GM10248 (cell line): ENCODE measurements around the gene ECM2.

ENCODE experiments used
- CTCF ChIA-PET: fragments of 300-600 bp; sonication (Branson Sonifier 250); formaldehyde crosslinking; extraction: SDS; loops from one replicate; lab custom pipeline; 2021; ENCODE audit warnings: antibody characterized with exemption; lab: Yijun Ruan, JAX
- POLR2A ChIA-PET: fragments of 350-650 bp; sonication (Branson Sonifier 250); formaldehyde crosslinking; extraction: SDS; loops from one replicate; lab custom pipeline; 2020; ENCODE audit warnings: antibody characterized with exemption; lab: Yijun Ruan, JAX
- DNase-seq: peaks from one replicate; pipeline ENCODE4 v3.0.0; 2012; ENCODE audit errors: extremely low spot score
- CTCF ChIP-seq: IDR thresholded peaks from 2 replicates; pipeline ENCODE4 v1.5.1; 2012; ENCODE audit warnings: mild to moderate bottlenecking, low read depth; ENCODE audit errors: extremely low read depth, missing control alignments, control extremely low read depth

ECM2 gene

GRCh38 chr9:92543972-92544371 is 8.2 kb upstream of the ECM2 start:
- ChIA-PET CTCF (interaction anchor here (1.3 kb wide), 1 partner anchor 17 kb away, joined by 3 read pairs; no protein-coding TSS in a partner anchor), POLR2A (no interaction called here)
- TF ChIP-seq CTCF = no peak
- no peak for DNase-seq

- no peak for DNase-seq
- TF ChIP-seq CTCF = no peak
- ChIA-PET CTCF (interaction anchor here (0.9 kb wide), 1 partner anchor 8 kb away, joined by 3 read pairs; no protein-coding TSS in a partner anchor), POLR2A (no interaction called here)
Measured at GRCh38 chr9:92538541-92538940, 2.8 kb upstream of the ECM2 start.

DNA sequence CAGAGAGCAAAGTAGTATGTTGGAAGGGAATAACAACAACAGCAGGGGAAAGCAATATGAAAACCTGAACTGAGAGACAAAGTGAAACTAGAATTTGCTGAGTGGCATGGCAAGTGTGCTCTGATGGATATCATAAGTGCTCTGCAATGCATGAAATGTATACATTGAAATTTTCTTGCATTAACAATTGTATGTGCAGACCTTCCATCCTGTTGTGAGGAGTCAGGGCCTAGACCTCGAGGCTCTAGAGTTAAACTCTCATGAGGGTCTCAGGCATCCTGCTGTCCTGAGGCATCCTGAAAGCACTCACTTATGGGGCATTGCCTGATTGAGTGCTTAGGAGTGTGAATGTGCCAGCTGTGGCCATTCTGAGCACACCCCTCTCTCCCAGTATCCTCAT is 1.1 kb downstream of the ECM2 start:
- ChIA-PET CTCF (interaction anchor here (2.7 kb wide), 1 partner anchor 11 kb away, joined by 7 read pairs; no protein-coding TSS in a partner anchor), POLR2A (no interaction called here)
- no peak for DNase-seq
- TF ChIP-seq CTCF = no peak

DNA sequence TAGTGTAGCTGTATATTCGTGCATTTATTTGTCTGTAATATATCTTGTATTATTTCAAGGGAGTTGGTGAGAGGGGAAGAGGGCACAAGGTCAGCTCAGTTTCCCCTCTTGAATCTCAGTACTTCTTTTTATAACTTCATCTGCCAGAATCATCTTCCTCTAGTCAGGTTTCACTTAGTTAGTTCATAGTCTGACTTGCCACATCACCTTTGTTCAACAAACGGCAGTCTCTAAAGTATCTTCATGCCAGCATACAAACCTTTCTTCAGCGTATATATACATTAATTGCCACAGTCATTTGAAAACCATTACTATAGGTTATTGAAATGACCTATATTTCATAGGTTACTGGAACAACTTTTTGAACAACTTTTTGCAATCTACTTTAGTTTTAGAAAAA is 1.6 kb downstream of the ECM2 start:
- ChIA-PET POLR2A (no interaction called here), CTCF (interaction anchor here (0.9 to 2.7 kb wide), 2 partner anchors 9 to 11 kb away, joined by 3 to 7 read pairs; no protein-coding TSS in a partner anchor)
- no peak for TF ChIP-seq CTCF
- no peak for DNase-seq

GRCh38 chr9:92530893-92531292 is 4.9 kb downstream of the ECM2 start:
- ChIA-PET CTCF (no interaction called here), POLR2A (no interaction called here)
- DNase-seq = no peak
- no peak for TF ChIP-seq CTCF

GRCh38 chr9:92529124-92529523 is 6.7 kb downstream of the ECM2 start:
- no peak for DNase-seq
- ChIA-PET POLR2A (no interaction called here), CTCF (interaction anchor here (3.2 kb wide), 1 partner anchor 10 kb away, joined by 10 read pairs; no protein-coding TSS in a partner anchor)
- TF ChIP-seq CTCF = no peak

- POLR2A ChIA-PET = no interaction called here
- no peak for DNase-seq
- no peak for TF ChIP-seq CTCF
- CTCF ChIA-PET = interaction anchor here (1.9 to 3.2 kb wide), 2 partner anchors 8 to 10 kb away, joined by 7 to 10 read pairs; partner anchors contain the start of gene ECM2
Measured at GRCh38 chr9:92528522-92528849, 7.3 kb downstream of the ECM2 start.
